GM12892 (cell line): ENCODE results near the gene ATP13A1.
A peak's percentile ranks its signal among the peaks of the same experiment; 100 is the strongest.

Experiments used
- POLR2A ChIP-seq: IDR thresholded peaks from 2 replicates; pipeline ENCODE4 v1.6.1; 2011; ENCODE audit warnings: low read depth, low read length, control low read depth
- POLR2AphosphoS5 ChIP-seq: IDR thresholded peaks from 2 replicates; pipeline ENCODE4 v1.6.1; 2011; ENCODE audit warnings: low read depth, low read length, control low read depth
- TAF1 ChIP-seq: IDR thresholded peaks from 2 replicates; pipeline ENCODE4 v1.6.1; 2011; ENCODE audit warnings: low read depth, mild to moderate bottlenecking, control low read depth, low read length, borderline replicate concordance

DNA sequence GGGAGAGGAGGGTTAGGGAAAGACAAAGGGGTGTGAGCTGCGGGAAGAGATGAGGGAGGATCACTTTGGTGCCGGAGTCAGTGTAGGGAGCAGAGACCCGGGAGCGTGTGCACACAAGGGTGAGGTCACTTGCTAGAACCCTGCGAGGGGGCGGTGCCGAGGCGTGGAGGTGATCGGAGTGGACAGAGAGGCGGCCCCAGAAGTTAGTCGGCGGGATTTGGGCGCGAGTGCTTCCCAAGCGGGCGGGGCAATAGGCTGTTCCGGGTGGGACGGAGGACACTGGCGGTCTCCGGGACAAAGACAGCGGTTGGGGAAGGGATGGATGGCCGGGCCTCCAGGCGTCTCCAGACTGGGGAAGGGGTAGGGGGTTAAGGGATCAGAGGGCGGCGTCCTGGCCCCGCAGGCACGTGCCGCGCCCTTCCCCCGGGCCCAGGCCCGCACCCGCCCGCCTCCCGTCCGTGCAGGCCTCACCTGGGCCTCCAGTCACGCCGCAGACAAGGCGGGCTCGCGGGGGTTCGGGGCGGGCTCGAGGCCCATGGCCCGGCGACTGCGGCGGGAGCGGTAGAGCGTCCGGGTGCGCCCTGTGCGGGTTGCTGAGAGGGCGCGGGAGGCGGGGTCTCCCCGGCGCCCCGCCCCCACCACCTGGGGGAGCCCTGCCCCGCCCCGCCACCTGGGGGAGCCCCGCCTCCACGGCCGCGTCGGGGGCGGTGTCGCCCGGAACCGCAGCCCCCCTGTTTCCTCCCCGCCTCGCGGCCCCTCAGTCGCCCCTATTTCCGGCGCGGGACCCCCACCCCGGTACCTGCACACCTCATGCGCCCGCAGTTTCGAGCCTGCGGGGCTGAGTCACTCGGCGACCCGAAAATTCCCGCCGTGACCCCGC lies 35.6 kb downstream of the ATP13A1 start, which contains the start of gene LPAR2:
- TF ChIP-seq POLR2AphosphoS5 (peak; percentile 60), TAF1 (no peak), POLR2A (peak; percentile 55)
